Lung (tissue), 12 donors: Measurements from ENCODE around the gene CD300LF. TPM values are rescaled to one million over a fixed set of nuclear protein-coding genes. Genes with fewer than 3 reads are reported as not detected.

Experiments used
- ATAC-seq: fragments of 200-7000 bp; cut with Tn5 transposase; one replicate; pipeline ENCODE4 v1.9.1; 2020; ENCODE audit warnings: moderate number of reproducible peaks; ENCODE audit not compliant: insufficient read depth, low FRiP score
- DNase-seq, 3 donors: peaks; one replicate each; pipeline ENCODE4 v3.0.0-alpha.2; 2013 to 2017
- H3K27ac ChIP-seq, 2 donors: one replicate each; pipeline ENCODE4 v1.5.1; 2013; ENCODE audit warnings: mild to moderate bottlenecking in 2 of 2, moderate library complexity in 2 of 2, control low read depth in 1 of 2, inconsistent platforms in 1 of 2, low read depth in 1 of 2, low read length in 1 of 2
- H3K27me3 ChIP-seq, 3 donors: one replicate each; pipeline ENCODE4 v1.5.1; 2013; ENCODE audit warnings: low read length in 2 of 3; ENCODE audit not compliant: control insufficient read depth in 3 of 3, insufficient read depth in 3 of 3
- H3K36me3 ChIP-seq, 4 donors: one replicate each; pipeline ENCODE4 v1.5.1; 2013; ENCODE audit warnings: low read length in 4 of 4, mild to moderate bottlenecking in 1 of 4, moderate library complexity in 1 of 4; ENCODE audit not compliant: control insufficient read depth in 4 of 4, insufficient read depth in 4 of 4
- H3K4me1 ChIP-seq, 5 donors: one replicate each; pipeline ENCODE4 v1.5.1; 2013; ENCODE audit warnings: low read length in 5 of 5, mild to moderate bottlenecking in 2 of 5, moderate library complexity in 1 of 5; ENCODE audit not compliant: control insufficient read depth in 5 of 5, insufficient read depth in 5 of 5
- H3K4me3 ChIP-seq: one replicate; pipeline ENCODE4 v1.5.1; 2013; ENCODE audit warnings: mild to moderate bottlenecking, control low read depth, moderate library complexity
- H3K9ac ChIP-seq, 2 donors: one replicate each; pipeline ENCODE4 v1.5.1; 2013; ENCODE audit warnings: low read length in 2 of 2, control low read depth in 1 of 2; ENCODE audit not compliant: insufficient read depth in 1 of 2
- H3K9me3 ChIP-seq, 4 donors: one replicate each; pipeline ENCODE4 v1.5.1; 2013; ENCODE audit warnings: low read length in 3 of 4, mild to moderate bottlenecking in 1 of 4, moderate library complexity in 1 of 4; ENCODE audit not compliant: control insufficient read depth in 4 of 4, insufficient read depth in 3 of 4
- WGBS, 2 donors: extraction: QIAGEN DNeasy Blood & Tissue Kit; methylation state at CpG; one replicate each; pipeline ENCODE4 v1.1.7; 2013; 5-methylcytosine and 5-hydroxymethylcytosine counted together
- polyA plus RNA-seq, 2 donors: library from polyadenylated mRNA; stranded (reverse); fragments of 200-250 nt; gene quantifications; one replicate each; pipeline ENCODE4 v1.2.1, GENCODE V29; 2013
- total RNA-seq, 2 donors: library from RNA; depleted of rRNA in 1 of 2; stranded (reverse); fragments of >200 nt in 1 of 2; gene quantifications; one replicate each; pipeline ENCODE4 v1.2.1, GENCODE V29; 2014 to 2021
- TF ChIP-seq, protein P1 (sequence below): IDR thresholded peaks from 2 replicates; pipeline ENCODE4 v1.5.1; 2012; ENCODE audit warnings: mild to moderate bottlenecking; ENCODE audit errors: control extremely low read depth, extremely low read depth
- donor health status: control.
- donor health status: control.
- donor health status: Bipolar disorder and iron deficiency.
- donor health status: healthy.
- donor health status: DM: yes; HTN: yes; CAD: no.

CD300LF gene
- total and polyA plus RNA-seq, 4 donors = 8.6 to 35.1 (median 26.2) TPM

GRCh38 chr17:74758848-74759168 is 46.1 kb upstream of the CD300LF start:
- TF ChIP-seq, protein P1, sequence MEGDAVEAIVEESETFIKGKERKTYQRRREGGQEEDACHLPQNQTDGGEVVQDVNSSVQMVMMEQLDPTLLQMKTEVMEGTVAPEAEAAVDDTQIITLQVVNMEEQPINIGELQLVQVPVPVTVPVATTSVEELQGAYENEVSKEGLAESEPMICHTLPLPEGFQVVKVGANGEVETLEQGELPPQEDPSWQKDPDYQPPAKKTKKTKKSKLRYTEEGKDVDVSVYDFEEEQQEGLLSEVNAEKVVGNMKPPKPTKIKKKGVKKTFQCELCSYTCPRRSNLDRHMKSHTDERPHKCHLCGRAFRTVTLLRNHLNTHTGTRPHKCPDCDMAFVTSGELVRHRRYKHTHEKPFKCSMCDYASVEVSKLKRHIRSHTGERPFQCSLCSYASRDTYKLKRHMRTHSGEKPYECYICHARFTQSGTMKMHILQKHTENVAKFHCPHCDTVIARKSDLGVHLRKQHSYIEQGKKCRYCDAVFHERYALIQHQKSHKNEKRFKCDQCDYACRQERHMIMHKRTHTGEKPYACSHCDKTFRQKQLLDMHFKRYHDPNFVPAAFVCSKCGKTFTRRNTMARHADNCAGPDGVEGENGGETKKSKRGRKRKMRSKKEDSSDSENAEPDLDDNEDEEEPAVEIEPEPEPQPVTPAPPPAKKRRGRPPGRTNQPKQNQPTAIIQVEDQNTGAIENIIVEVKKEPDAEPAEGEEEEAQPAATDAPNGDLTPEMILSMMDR = no peak
- H3K4me1 ChIP-seq = peaks cover 8 to 70% (median 32%) of the 10 kb centered on the region in 5 donors
- ATAC-seq (no peak), DNase-seq (peak in 2 of 3 donors; percentile 50 to 60)
- no peak overlapping the region for H3K27ac ChIP-seq
- no peaks in the 10 kb centered on the region for H3K27me3 ChIP-seq
- H3K4me3 ChIP-seq = no peak overlapping the region
- no peak overlapping the region for H3K9ac ChIP-seq
- H3K9me3 ChIP-seq = no peaks in the 10 kb centered on the region
- H3K36me3 ChIP-seq = peaks cover 0 to 6% (median 2%) of the 10 kb centered on the region in 4 donors
- 18 to 63% methylated on average over 2 of the region's 2 CpGs for WGBS, 2 donors

GRCh38 chr17:74757931-74758847 is 45.5 kb upstream of the CD300LF start:
- Histone ChIP-seq H3K27ac (no peak overlapping the region), H3K9me3 (no peaks in the 10 kb centered on the region), H3K9ac (no peak overlapping the region), H3K4me1 (peaks cover 8 to 64% (median 32%) of the 10 kb centered on the region in 5 donors), H3K4me3 (no peak overlapping the region), H3K27me3 (no peaks in the 10 kb centered on the region), H3K36me3 (peaks cover 0 to 6% (median 2%) of the 10 kb centered on the region in 4 donors)
- TF ChIP-seq, protein P1 = no peak
- ATAC-seq = no peak
- DNase-seq = peak; percentile 72 to 84 (median 81)
- WGBS, 2 donors = 46 to 61% methylated on average over 26 of the region's 26 CpGs

DNA sequence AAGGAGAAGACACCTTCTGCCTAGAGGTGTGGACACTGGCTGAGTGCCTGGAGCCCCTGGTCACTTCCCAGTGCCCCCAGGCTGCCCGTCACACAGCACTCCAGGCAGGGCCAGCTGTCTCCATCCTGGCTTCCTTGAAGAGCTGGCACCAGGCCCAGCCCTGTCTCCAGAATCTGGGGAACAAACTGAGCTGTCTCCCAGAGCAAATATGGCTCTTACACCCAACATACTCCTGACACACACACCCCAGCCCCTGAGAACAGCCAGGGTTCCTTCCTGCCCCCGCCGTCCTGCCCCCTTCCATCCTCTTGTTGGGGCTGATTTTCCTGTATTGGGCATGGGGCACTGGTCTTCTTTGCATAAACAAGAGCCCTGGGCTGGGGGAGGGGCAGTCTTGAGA is 44.8 kb upstream of the CD300LF start:
- 37 to 53% methylated on average over 3 of the region's 3 CpGs for WGBS, 2 donors
- no peaks in the 10 kb centered on the region for H3K27me3 ChIP-seq
- no peak overlapping the region for H3K4me3 ChIP-seq
- peaks cover 8 to 59% (median 30%) of the 10 kb centered on the region in 5 donors for H3K4me1 ChIP-seq
- H3K9ac ChIP-seq = no peak overlapping the region
- DNase-seq (peak; percentile 78 to 85 (median 82)), ATAC-seq (no peak)
- peaks cover 0 to 6% (median 2%) of the 10 kb centered on the region in 4 donors for H3K36me3 ChIP-seq
- TF ChIP-seq, protein P1 = no peak
- no peak overlapping the region for H3K27ac ChIP-seq
- H3K9me3 ChIP-seq = no peaks in the 10 kb centered on the region
